Measurements from ENCODE around the gene SLC39A6.
"Not testable (repeated sequence)": the region's sequence is repeated elsewhere in the genome, so short reads cannot be mapped to it uniquely, and the experiment has no call there.

Gene SLC39A6

DNA sequence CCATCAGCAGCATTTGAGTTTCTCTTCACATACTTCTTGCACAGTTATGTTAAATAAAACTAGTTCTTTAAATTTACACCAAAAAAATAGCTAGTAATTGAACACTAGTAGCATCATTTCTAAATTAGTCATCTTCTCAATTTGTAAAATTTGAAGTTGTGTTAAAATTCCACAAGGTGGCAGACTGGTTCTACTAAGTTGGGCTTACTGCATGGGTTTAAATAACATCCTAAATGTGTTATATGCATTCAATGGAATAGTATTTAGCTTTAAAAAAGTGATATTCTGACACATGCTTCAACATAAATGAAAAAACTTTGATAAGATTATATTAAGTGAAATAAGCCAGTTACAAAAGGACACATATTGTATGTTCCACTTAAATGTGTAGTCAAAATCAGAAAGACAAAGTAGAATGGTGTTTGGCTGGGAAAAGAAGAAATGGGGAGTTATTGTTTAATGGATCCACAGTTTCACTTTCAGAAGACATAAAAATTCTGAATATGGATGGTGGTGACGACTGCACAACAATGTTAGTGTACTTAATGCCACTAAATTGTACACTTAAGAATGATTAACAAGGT, 33.1 kb downstream of the SLC39A6 start:
- in situ Hi-C loops (cut with MboI; ENCODE audit: low sequenced_read_pairs, unreplicated experiment): loop anchor here (25.0 kb wide), 1 partner anchor 716 kb away; no protein-coding TSS in a partner anchor
- peak; percentile 46 for DNase-seq (ENCODE audit: low spot score)
- TF ChIP-seq CTCF (IDR thresholded peaks at IDR 0.05; ENCODE audit: borderline replicate concordance, control extremely low read depth, extremely low read depth, insufficient read depth, missing control alignments): no peak

DNA sequence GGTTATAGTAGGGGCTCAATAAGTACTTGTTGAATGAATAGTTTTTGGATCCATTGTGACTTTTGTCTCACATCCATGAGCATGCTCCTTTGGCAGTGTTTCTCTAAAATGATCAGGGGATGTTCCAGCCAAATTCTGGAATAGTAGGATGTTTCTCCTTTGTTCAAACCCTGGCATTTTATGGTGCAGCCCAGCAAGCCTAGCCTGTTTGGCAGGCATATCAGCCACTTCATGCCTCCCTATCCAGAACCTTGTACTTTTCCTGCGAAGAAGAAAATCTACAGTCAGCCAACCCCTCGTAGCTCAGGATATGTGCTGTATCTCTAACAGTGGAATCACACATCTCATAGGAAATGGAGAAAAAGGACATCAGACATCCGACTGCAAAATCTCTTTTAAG, 34.7 kb downstream of the SLC39A6 start:
- no peak for DNase-seq (ENCODE audit: low spot score)
- no peak for TF ChIP-seq CTCF (IDR thresholded peaks at IDR 0.05; ENCODE audit: borderline replicate concordance, control extremely low read depth, extremely low read depth, insufficient read depth, missing control alignments)
- in situ Hi-C loops (cut with MboI; ENCODE audit: low sequenced_read_pairs, unreplicated experiment): loop anchor here (5.0 to 25.0 kb wide), 2 partner anchors 188 to 718 kb away; no protein-coding TSS in a partner anchor

GRCh38 chr18:36092116-36092515, 37.0 kb downstream of the SLC39A6 start:
- DNase-seq (ENCODE audit: low spot score): not testable (repeated sequence)
- in situ Hi-C loops (cut with MboI; ENCODE audit: low sequenced_read_pairs, unreplicated experiment): loop anchor here (5.0 to 25.0 kb wide), 2 partner anchors 190 to 720 kb away; no protein-coding TSS in a partner anchor

DNA sequence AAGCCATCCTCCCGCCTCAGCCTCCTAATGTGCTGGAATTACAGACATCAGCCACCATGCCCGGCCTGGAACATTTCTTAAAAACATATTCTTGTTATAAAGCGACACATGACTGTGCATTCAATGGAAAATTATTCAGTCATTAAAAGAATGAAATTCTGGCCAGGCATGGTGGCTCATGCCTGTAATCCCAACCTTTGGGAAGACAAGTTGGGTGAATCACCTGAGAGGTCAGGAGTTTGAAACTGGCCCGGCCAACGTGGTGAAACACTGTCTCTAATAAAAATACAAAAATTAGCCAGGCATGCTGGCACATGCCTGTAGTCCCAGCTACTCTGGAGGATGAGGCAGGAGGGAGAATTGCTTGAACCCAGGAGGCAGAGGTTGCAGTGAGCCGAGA, 40.1 kb downstream of the SLC39A6 start:
- in situ Hi-C loops (cut with MboI; ENCODE audit: low sequenced_read_pairs, unreplicated experiment): loop anchor here (25.0 kb wide), 1 partner anchor 723 kb away; no protein-coding TSS in a partner anchor
- DNase-seq (ENCODE audit: low spot score): no peak
- TF ChIP-seq CTCF (IDR thresholded peaks at IDR 0.05; ENCODE audit: borderline replicate concordance, control extremely low read depth, extremely low read depth, insufficient read depth, missing control alignments): no peak

GRCh38 chr18:36088256-36088655, 40.9 kb downstream of the SLC39A6 start:
- DNase-seq (ENCODE audit: low spot score): no peak
- no peak for TF ChIP-seq CTCF (IDR thresholded peaks at IDR 0.05; ENCODE audit: borderline replicate concordance, control extremely low read depth, extremely low read depth, insufficient read depth, missing control alignments)
- in situ Hi-C loops (cut with MboI; ENCODE audit: low sequenced_read_pairs, unreplicated experiment): loop anchor here (25.0 kb wide), 1 partner anchor 724 kb away; no protein-coding TSS in a partner anchor

DNA sequence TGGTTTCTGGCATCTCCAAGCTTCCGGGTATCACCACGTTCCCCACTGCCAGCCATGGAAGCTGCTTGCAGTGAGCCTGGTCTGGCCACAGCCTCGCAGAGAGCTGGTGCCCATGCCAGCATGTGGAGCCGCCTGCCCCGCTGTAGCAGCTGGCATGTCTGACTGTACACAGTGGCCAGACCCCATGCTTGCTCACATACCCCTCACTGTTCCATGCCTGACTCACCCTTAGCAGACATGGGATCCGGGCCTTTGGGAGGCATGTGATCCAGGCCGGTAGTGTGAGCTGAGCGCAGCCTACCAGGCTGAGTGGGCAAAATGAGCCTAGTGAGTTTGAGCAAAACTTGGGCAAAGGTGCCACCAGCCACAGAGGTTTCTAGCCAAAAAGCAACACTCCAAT, 43.0 kb downstream of the SLC39A6 start:
- in situ Hi-C loops (cut with MboI; ENCODE audit: low sequenced_read_pairs, unreplicated experiment): loop anchor here (25.0 kb wide), 1 partner anchor 726 kb away; no protein-coding TSS in a partner anchor
- TF ChIP-seq CTCF (IDR thresholded peaks at IDR 0.05; ENCODE audit: borderline replicate concordance, control extremely low read depth, extremely low read depth, insufficient read depth, missing control alignments): no peak
- DNase-seq (ENCODE audit: low spot score): no peak

DNA sequence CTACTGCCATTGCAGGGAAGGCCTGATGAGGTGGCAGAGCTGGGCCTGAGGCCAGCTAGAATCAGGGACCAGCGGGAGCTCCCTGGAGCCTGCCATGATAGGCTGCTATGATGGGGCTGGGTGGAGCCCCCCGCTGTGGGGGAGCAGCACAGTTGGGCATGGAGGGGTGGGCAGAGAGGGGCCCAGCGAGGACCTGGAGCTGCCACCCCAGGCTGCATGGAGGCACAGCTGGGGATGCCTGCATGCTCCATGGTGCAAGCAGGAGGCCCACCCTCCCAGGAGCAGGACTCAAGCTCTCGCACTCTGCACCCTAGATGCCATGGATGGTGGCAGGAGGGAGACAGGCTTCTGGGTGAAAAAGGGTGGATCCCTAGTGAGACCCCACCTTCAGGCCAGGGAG, 43.9 kb downstream of the SLC39A6 start:
- in situ Hi-C loops (cut with MboI; ENCODE audit: low sequenced_read_pairs, unreplicated experiment): loop anchor here (25.0 kb wide), 1 partner anchor 727 kb away; no protein-coding TSS in a partner anchor
- no peak for DNase-seq (ENCODE audit: low spot score)
- no peak for TF ChIP-seq CTCF (IDR thresholded peaks at IDR 0.05; ENCODE audit: borderline replicate concordance, control extremely low read depth, extremely low read depth, insufficient read depth, missing control alignments)
